Measurements from ENCODE around the gene OR8J1. TPM values are rescaled to one million over a fixed set of nuclear protein-coding genes. Genes with fewer than 3 reads are reported as not detected.

Gene OR8J1, protein sequence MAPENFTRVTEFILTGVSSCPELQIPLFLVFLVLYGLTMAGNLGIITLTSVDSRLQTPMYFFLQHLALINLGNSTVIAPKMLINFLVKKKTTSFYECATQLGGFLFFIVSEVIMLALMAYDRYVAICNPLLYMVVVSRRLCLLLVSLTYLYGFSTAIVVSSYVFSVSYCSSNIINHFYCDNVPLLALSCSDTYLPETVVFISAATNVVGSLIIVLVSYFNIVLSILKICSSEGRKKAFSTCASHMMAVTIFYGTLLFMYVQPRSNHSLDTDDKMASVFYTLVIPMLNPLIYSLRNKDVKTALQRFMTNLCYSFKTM
- total RNA-seq = not detected in 2 replicates

DNA sequence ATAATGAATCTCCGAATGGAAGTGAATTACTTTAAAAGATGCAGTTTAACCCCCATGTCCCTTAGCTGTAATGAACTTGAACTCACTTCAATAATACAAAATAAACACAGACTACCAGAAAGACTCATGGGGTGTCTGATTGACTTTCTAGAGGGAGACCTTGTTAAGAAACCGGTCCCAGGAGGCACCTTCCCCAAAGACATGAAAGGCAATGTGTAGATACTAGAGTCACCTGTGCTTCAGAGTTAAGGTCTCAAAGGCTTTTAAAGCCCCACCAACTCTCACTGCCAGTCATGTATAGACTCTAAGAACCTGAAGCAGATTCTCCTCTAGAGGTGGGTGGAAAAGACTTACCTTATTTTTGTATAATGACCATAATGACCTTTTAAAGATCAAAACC lies at the start of gene OR8J1:
OR8J1 (plus strand) TSS at position 301 of the 400 bp plus-strand sequence. CDS start 5,956 bp downstream, outside the sequence.

GRCh38 chr11:56314844-56315243 lies 39.2 kb upstream of the OR8J1 start, which contains the start of gene OR8K3:
TSS of gene OR8K3 (plus strand) at chr11:56315144. CDS start at chr11:56318307, 3,163 bp downstream.

GRCh38 chr11:56345739-56346138 lies 8.4 kb upstream of the OR8J1 start, which contains the start of gene OR8K1:
TSS of gene OR8K1 (plus strand) at chr11:56346039. CDS start at chr11:56346039, 0 bp downstream.

GRCh38 chr11:56375324-56375723 lies 21.2 kb downstream of the OR8J1 start, which contains the start of gene OR8U1:
TSS of gene OR8U1 (plus strand) at chr11:56375624. CDS start at chr11:56375624, 0 bp downstream.

Other genes starting within 250 kb of the OR8J1 start
- not detected in 2 replicates for gene OR8H3, start 231.9 kb upstream of the OR8J1 start, total RNA-seq
- gene OR8J3, start 214.1 kb upstream of the OR8J1 start, total RNA-seq = not detected in 2 replicates
- gene OR8K5, start 194.0 kb upstream of the OR8J1 start, total RNA-seq = not detected in 2 replicates
- not detected in 2 replicates for gene OR5J2, start 177.7 kb upstream of the OR8J1 start, total RNA-seq
- not detected in 2 replicates for gene OR5T2, start 120.0 kb upstream of the OR8J1 start, total RNA-seq
- not detected in 2 replicates for gene OR5T3, start 102.0 kb upstream of the OR8J1 start, total RNA-seq
- not detected in 2 replicates for gene OR5T1, start 80.1 kb upstream of the OR8J1 start, total RNA-seq
- not detected in 2 replicates for gene OR8H1, start 62.0 kb upstream of the OR8J1 start, total RNA-seq
- not detected in 2 replicates for gene OR8K3, start 39.1 kb upstream of the OR8J1 start, total RNA-seq
- gene OR8K1, start 8.3 kb upstream of the OR8J1 start, total RNA-seq = not detected in 2 replicates
- not detected in 2 replicates for gene OR8U1, start 21.3 kb downstream of the OR8J1 start, total RNA-seq
- gene OR5AL1, start 58.4 kb downstream of the OR8J1 start, total RNA-seq = not detected in 2 replicates
- gene OR5M3, start 119.1 kb downstream of the OR8J1 start, total RNA-seq = not detected in 2 replicates
- gene OR5M8, start 137.1 kb downstream of the OR8J1 start, total RNA-seq = not detected in 2 replicates
- gene OR5M11, start 189.0 kb downstream of the OR8J1 start, total RNA-seq = not detected in 2 replicates
- not detected in 2 replicates for gene OR5M10, start 223.4 kb downstream of the OR8J1 start, total RNA-seq